Activated CD4-positive, alpha-beta T cell treated with anti-CD3 and anti-CD28 coated beads, Interleukin-2, amount 50 U/mL, for 24 hours (primary cell): ENCODE data around the gene WHRN.

Source experiments
- DNase-seq, 2 donors: peaks; one replicate each; pipeline ENCODE4 v3.0.0-alpha.2; 2020; ENCODE audit warnings: low read depth in 1 of 2, low spot score in 1 of 2

The WHRN gene

DNA sequence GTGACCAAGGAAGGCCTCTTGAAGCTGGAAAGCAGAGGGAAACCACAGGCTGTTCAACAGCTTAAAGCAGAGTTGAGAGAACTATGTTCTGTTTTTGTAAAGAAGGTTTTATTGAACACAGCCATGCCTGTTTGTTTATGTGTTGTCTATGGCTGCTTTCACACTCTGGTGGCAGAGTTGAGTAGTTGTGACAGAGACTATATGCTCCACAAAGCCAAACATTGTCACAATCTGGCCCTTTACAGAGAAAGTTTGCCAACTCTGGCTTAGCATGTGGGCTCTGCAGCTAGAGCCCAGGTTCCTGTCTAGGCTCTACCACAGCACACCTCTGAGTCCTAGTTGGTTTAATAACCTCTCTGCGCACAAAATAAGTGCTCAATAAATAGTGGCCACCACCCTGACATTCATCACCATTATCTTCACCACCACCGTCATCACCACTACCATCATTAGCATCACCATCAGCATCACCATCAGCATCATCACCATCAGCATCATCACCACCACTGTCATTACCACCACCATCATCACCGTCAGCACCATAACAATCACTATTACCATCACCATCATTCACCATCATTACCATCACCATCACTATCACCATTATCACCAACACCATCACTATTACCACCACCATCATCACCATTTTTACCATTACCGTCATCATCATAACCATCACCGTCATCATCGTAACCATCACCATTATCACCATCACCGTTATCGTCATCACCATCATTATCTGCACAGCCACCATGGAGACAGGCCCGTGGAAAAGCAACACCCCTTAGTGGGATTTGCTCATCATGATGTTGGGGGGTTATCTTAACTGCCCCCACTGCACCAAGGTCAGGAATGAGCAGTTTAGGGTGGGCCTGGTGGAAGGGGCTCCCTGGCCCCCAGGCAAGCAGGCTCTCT is 135.8 kb downstream of the WHRN start:
- DNase-seq = no peak

- DNase-seq = no peak
These were observed 137.3 kb downstream of the WHRN start for GRCh38 chr9:114367772-114368569.

DNA sequence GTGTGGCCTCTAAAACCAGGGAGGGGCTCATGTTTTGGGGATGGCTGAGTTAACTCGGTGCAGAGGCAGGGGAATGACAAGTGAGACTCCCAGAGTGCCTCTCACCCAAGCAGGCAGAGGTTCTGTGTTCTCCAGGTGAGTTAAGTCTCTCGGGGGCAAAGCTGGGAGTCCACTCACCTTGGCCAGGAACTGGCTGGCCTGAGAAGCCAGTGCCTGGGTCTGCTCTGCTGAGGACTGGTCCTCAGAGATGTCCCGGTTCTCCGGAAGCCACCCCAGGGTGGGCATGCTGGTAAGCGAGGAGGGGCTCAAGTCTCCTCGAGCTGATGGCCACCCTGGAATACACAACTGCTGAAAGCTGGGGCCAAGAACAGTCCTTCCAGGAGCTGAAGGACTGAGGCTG is 137.9 kb downstream of the WHRN start:
- DNase-seq = no peak

DNA sequence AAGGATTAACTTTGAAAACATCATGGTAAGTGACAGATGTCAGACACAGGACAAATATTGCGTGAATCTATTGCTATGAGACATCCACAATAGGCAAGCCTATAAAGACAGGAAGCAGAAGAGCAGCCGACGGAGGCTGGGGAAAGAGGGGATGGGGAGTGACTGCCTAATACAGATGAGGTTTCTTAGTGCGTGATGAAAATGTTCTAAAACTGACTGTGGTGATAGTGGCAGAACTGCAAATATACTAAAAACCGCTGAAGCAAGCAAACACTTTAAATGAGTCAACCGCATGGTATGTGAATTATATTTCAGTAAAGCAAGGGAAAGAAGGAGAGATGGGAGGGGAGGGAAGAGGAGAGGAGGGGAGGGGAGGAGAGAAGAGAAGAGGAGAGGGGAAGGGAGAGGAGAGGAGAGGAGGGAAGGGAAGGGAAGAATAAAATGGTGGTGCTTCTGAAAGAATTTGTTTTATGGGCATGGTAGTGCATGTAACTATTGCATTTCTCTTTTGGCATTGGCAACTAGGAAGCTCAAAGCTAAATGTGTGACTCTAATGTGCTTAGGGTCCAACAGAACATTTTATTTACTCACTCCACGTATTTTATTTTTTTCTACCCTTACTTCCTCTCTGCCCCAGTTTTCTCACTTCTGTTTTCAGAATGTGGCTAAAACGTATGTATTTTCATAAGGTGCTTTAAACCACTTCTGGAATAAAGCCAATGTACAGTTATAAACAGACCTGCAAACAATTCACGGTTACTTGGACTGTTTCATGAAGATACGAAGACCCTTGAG is 138.7 kb downstream of the WHRN start:
- DNase-seq = no peak

DNA sequence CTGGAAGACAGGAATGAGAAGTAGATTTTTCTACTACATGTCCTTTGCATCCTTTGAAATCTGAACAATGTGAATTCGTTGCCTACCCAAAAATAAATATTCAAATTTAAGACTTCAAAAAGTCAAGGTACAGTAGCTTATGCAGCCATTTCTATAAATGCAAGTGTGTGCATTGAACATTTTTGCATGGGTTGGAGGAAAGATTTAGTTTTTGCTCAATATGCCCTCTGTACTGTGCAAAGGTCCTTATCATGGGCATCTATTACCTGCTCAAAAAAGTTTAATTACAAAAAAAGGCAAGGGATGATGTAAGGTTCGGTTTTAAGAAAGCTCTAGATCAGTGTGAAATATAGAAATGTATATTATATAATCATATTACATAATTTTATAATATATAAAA is 140.1 kb downstream of the WHRN start:
- no peak for DNase-seq

DNA sequence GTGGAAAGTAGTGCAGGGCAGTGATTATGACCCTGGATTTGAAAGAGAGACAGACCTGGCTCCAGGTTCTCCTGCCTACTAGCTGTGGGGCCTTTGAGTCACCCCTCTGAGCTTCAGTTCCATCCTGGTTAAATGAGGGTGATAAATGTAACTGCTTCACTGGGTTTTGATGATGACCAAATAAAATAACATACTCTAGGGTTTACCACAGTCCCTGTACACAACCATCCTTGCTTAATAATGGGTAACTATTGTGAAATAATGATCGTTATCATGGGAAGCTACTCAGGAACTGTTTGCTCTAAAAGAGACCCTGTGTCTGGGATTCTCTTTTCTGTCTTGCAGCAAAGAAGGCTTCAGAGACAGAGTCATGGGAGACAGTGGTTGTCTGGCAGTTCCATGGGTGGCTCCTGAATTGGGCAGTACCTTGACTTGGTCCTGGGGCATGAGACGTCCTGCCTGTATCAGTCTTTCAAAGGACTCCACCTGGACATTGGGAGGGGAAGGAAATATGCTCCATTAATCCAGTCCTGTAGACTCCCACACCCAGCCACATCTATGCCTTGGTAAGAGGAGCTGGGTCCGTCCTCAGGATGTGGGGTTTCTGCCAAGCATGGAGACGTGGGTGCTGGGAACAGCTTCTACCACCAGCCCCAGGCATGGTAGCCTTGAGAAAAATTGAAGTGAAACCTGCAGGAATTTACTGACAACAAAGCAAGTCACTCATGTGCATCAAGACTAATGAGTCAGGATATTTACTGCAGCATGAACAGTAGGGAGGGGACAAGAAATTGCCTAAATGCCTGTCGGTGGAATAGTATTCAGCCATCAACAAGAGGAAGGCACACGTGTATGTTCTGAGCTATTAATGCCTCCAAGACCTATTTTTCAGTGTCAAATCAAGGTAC is 140.9 kb downstream of the WHRN start:
- DNase-seq = no peak

- DNase-seq = no peak
These were observed 141.8 kb downstream of the WHRN start for GRCh38 chr9:114363424-114363823.

- DNase-seq = no peak
These were observed 142.9 kb downstream of the WHRN start for GRCh38 chr9:114362394-114362793.

DNA sequence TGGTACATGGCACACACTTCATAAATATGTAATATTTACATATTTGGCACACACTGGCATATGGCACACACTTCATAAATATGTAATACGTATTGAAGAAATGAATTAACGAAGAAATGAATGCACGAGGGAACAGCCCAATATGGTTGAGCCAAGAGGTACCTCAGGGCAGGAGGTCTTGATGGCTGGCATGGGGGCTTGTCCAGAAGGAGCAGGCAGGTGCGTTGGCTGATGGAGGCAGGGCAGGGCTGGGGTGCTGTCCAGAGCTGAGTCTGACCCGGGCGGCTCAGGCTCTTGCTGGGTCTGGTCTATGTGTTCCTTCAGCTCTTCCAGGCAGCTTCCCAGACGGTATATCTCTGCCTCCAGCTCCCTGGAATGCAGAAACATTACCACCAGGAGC is 143.7 kb downstream of the WHRN start:
- DNase-seq = no peak

DNA sequence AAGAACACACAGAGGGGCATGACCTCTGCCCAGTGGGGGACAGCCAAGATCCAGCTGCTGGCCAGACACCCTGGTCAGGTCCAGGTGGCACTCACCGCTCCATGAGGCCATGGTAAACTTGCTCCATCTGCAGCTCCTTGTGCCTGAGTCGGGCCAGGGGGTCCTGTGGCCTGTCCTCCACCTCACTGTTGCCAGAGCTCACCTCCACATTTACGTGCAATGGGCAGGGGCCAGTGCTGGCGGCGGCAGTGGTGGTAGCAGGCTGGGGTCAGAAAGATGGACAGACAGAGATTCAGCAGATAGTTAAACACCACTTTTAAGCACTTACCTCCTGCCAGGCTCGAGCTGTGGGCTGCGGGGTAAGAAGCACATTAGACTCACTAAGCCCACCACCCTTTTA is 145.5 kb downstream of the WHRN start:
- DNase-seq = no peak

DNA sequence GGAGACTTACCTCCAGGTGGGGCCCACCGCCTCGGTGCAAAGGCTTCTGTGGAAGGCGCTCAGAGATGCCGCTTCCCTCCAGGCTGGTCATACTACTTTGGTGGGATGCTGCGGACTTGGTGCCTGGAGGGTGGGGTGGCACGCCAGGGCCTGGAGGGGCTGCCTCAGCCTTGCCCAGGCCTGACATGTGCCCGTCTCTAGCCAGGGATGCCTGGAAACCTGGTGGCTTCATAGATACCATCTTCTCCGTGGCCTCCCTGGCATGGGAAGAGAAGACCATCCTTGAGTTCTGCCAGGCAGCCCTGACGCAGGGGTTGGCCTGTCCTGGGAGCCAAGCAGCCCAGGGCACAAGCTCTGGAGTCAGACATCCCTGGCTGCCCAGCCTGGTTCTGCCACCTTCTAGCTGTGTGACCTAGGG is 147.4 kb downstream of the WHRN start:
- no peak for DNase-seq

DNA sequence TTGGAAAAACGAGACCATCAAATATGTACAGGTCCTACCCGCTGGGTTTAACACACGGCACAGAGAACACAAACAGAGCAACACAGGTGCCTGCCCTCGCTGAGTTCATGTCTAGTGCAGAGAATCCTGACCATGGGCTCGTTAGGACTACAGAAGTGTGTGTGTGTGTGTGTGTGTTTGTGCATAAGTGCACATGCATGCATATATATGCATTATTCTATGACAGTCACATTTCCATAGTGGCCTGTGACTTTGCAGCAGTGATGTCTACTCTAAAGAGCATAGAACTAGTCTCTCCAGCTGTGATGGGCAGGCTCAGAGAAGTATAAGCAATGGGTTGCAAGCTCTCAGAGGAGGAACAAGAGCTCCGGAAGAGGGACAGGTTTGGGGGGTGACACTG is 147.9 kb downstream of the WHRN start:
- DNase-seq = no peak

DNA sequence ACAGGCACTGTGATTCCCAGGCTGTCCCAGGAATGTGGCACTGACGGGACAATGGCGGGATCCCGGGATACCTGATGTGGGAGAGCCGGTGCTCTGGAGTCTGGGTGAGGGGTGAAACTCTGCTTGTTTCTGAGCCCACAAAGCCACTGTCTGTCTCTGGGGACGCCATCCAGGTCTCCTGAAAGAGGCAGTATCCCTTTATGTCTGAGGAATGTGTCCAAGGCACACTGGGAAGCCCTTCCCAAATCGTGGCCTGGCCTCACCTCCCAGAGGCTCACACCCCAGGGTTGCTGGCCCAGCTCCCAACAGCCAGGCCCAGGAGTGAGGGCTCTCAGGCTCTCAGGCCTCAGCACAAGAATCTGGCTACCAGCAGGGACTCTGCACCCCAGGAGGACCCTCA is 148.5 kb downstream of the WHRN start:
- DNase-seq = no peak

DNA sequence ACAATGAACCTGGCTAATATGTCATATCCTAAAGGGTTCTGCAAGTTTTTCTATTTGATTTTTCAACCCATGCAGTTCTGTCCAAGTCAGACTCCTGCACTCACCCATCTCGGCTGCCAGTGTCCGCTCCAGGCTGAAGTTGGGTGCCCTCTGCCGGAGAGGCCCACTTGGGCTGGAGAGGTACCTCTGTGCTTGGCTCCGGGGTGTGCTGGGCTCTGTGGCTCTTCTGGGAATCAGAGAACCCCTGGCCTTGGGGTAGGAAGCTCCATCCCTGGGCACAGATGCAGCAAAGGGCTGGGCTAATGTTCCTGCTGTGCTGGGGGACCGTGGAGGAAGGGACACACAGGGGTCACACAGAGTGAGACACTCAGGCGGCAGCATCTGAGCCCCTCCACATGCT is 149.5 kb downstream of the WHRN start:
- no peak for DNase-seq
